AG20443 (cell line): Measurements from ENCODE around the gene GABRR2.
"Not testable (repeated sequence)": the region's sequence is repeated elsewhere in the genome, so short reads cannot be mapped to it uniquely, and the experiment has no call there.

Experiments
- DNase-seq: peaks from one replicate; pipeline ENCODE4 v3.0.0; 2012; ENCODE audit warnings: low spot score, mixed read lengths

Gene GABRR2

GRCh38 chr6:89324304-89324703, 9.2 kb upstream of the GABRR2 start:
- DNase-seq: no peak

- no peak for DNase-seq
Observed at GRCh38 chr6:89323511-89323971, 8.4 kb upstream of the GABRR2 start.

GRCh38 chr6:89321131-89321970, 6.3 kb upstream of the GABRR2 start:
- DNase-seq: no peak

- DNase-seq: no peak
Observed at GRCh38 chr6:89320012-89320559, 5.0 kb upstream of the GABRR2 start.

- DNase-seq: no peak
Observed at GRCh38 chr6:89317067-89317466, 2.0 kb upstream of the GABRR2 start.

GRCh38 chr6:89314692-89315091, 407 bp downstream of the GABRR2 start:
- DNase-seq: no peak

- peak; percentile 89 for DNase-seq
Observed at GRCh38 chr6:89313006-89313405, 2.1 kb downstream of the GABRR2 start.

- peak; percentile 60 for DNase-seq
Observed at GRCh38 chr6:89311853-89312531, 3.1 kb downstream of the GABRR2 start.

GRCh38 chr6:89311530-89311852, 3.6 kb downstream of the GABRR2 start:
- no peak for DNase-seq

- no peak for DNase-seq
Observed at GRCh38 chr6:89310929-89311328, 4.2 kb downstream of the GABRR2 start.

GRCh38 chr6:89308525-89309395, 6.3 kb downstream of the GABRR2 start:
- DNase-seq: no peak

- not testable (repeated sequence) for DNase-seq
Observed at GRCh38 chr6:89304517-89304916, 10.6 kb downstream of the GABRR2 start.

- DNase-seq: no peak
Observed at GRCh38 chr6:89302936-89303335, 12.2 kb downstream of the GABRR2 start.

- DNase-seq: peak; percentile 1
Observed at GRCh38 chr6:89302195-89302770, 12.8 kb downstream of the GABRR2 start.

- DNase-seq: no peak
Observed at GRCh38 chr6:89301586-89302194, 13.4 kb downstream of the GABRR2 start.

GRCh38 chr6:89299466-89299850, 15.6 kb downstream of the GABRR2 start:
- no peak for DNase-seq

- no peak for DNase-seq
Observed at GRCh38 chr6:89298680-89299465, 16.2 kb downstream of the GABRR2 start.

- DNase-seq: peak; percentile 86
Observed at GRCh38 chr6:89297695-89298351, 17.3 kb downstream of the GABRR2 start.

- DNase-seq: no peak
Observed at GRCh38 chr6:89295981-89296380, 19.1 kb downstream of the GABRR2 start.

- DNase-seq: not testable (repeated sequence)
Observed at GRCh38 chr6:89295116-89295515, 20.0 kb downstream of the GABRR2 start.
